Endothelial cell of umbilical vein (primary cell): ENCODE measurements around the gene R3HCC1L. TPM values are rescaled to one million over a fixed set of nuclear protein-coding genes. Genes with fewer than 3 reads are reported as not detected.

Experiments used
- BruUV-seq: library from RNA; stranded (reverse); fragments of 400-500 nt; replicated peaks from 2 replicates; lab custom pipeline; 2021; lab: Mats Ljungman, UMichigan
- CTCF ChIA-PET: fragments of 300-600, 350-600 bp; sonication (Branson Sonifier 250); formaldehyde crosslinking; loops from one replicate; lab custom pipeline; 2021; ENCODE audit warnings: antibody characterized with exemption, inconsistent platforms; lab: Charles Lee
- POLR2A ChIA-PET: fragments of 300-600, 350-600 bp; sonication (Branson Sonifier 250); formaldehyde crosslinking; loops from one replicate; lab custom pipeline; 2021; ENCODE audit warnings: antibody characterized with exemption, inconsistent platforms; lab: Charles Lee
- DNase-seq: peaks from one replicate; pipeline ENCODE4 v3.0.0-alpha.2; 2011; ENCODE audit warnings: low read depth, low spot score
- FAIRE-seq: peaks from 2 replicates; lab custom pipeline; 2011; peaks lifted over from hg19 to GRCh38; lab: Jason Lieb, UNC
- H2AFZ ChIP-seq: 2 replicates; pipeline ENCODE4 v1.6.0; 2012; ENCODE audit warnings: low read depth, low read length, control low read depth, inconsistent platforms
- H3K27ac ChIP-seq: 2 replicates; pipeline ENCODE4 v1.5.1; 2011; ENCODE audit warnings: low read depth, mild to moderate bottlenecking, control low read depth, low read length, moderate library complexity; ENCODE audit not compliant: insufficient read depth
- H3K27me3 ChIP-seq, 2 experiments: 2 replicates each; pipeline versions ENCODE4 v1.6.0 to v1.6.1; 2011; ENCODE audit warnings: low read length in 2 of 2, mixed read lengths in 1 of 2; ENCODE audit not compliant: control insufficient read depth in 2 of 2, insufficient read depth in 2 of 2
- H3K36me3 ChIP-seq, 2 experiments: 2 replicates in 1 of 2; 3 replicates in 1 of 2; pipeline ENCODE4 v1.5.1; 2011; ENCODE audit warnings: low read length in 2 of 2, mild to moderate bottlenecking in 1 of 2, moderate library complexity in 1 of 2; ENCODE audit not compliant: control insufficient read depth in 2 of 2, insufficient read depth in 2 of 2; ENCODE audit errors: extremely low read depth in 1 of 2
- H3K4me1 ChIP-seq: 3 replicates; pipeline ENCODE4 v1.5.1; 2011; ENCODE audit warnings: mild to moderate bottlenecking, low read length; ENCODE audit not compliant: control insufficient read depth, insufficient read depth; ENCODE audit errors: extremely low read depth
- H3K4me2 ChIP-seq: 2 replicates; pipeline ENCODE4 v1.6.1; 2011; ENCODE audit warnings: low read length, control low read depth, mixed read lengths; ENCODE audit not compliant: insufficient read depth
- H3K4me3 ChIP-seq, 3 experiments: fragments of 200-600 bp in 1 of 3; sonication (generic), shearing (Covaris generic) in 1 of 3; replicated peaks in 1 of 3; 2 replicates each; pipeline ENCODE4 v1.5.1; 2011 to 2016; ENCODE audit warnings: control low read depth in 3 of 3, low read length in 3 of 3, mild to moderate bottlenecking in 2 of 3, inconsistent platforms in 1 of 3, low read depth in 1 of 3, moderate library complexity in 1 of 3; ENCODE audit not compliant: insufficient read depth in 1 of 3
- H3K79me2 ChIP-seq: 2 replicates; pipeline ENCODE4 v1.6.0; 2012; ENCODE audit warnings: low read length, inconsistent platforms; ENCODE audit not compliant: control insufficient read depth, insufficient read depth
- H3K9ac ChIP-seq: replicated peaks from 2 replicates; pipeline ENCODE3; 2011; ENCODE audit warnings: low read length, control low read depth; ENCODE audit not compliant: insufficient read depth; ENCODE audit errors: extremely low read depth
- H3K9me1 ChIP-seq: replicated peaks from 3 replicates; pipeline ENCODE4 v1.6.0; 2011; ENCODE audit warnings: mild to moderate bottlenecking, low read length; ENCODE audit not compliant: control insufficient read depth, insufficient read depth; ENCODE audit errors: extremely low read depth
- H3K9me3 ChIP-seq: replicated peaks from 2 replicates; pipeline ENCODE4 v1.5.1; 2012; ENCODE audit warnings: low read length, inconsistent platforms; ENCODE audit not compliant: control insufficient read depth, insufficient read depth
- H4K20me1 ChIP-seq: replicated peaks from 2 replicates; pipeline ENCODE3; 2011; ENCODE audit warnings: mild to moderate bottlenecking, low read length; ENCODE audit not compliant: control insufficient read depth, insufficient read depth; ENCODE audit errors: extremely low read depth
- EZH2 ChIP-seq: IDR thresholded peaks from 2 replicates; pipeline ENCODE4 v1.6.1; 2012; ENCODE audit warnings: borderline replicate concordance, low read depth, mild to moderate bottlenecking, moderate library complexity, low read length, inconsistent platforms; ENCODE audit not compliant: severe bottlenecking
- FOS ChIP-seq: IDR thresholded peaks from 2 replicates; pipeline ENCODE4 v1.6.1; 2011; ENCODE audit warnings: mild to moderate bottlenecking, low read length, moderate library complexity, borderline replicate concordance; ENCODE audit not compliant: insufficient read depth
- GATA2 ChIP-seq: IDR thresholded peaks from 2 replicates; pipeline ENCODE4 v1.7.0; 2011; ENCODE audit warnings: low read depth, mild to moderate bottlenecking, moderate library complexity, mixed read lengths, low read length; ENCODE audit not compliant: insufficient read length, insufficient read depth
- JUN ChIP-seq: IDR thresholded peaks from 2 replicates; pipeline ENCODE4 v1.6.1; 2011; ENCODE audit warnings: borderline replicate concordance, low read depth; ENCODE audit not compliant: insufficient read length, insufficient read depth
- MYC ChIP-seq: IDR thresholded peaks from one replicate; pipeline ENCODE4 v1.6.1; 2011; ENCODE audit warnings: mild to moderate bottlenecking, low read depth, low read length
- POLR2A ChIP-seq: IDR thresholded peaks from 2 replicates; pipeline ENCODE4 v1.6.1; 2012; ENCODE audit warnings: low read depth, mild to moderate bottlenecking, control low read depth, low read length
- POLR2AphosphoS5 ChIP-seq: IDR thresholded peaks from 2 replicates; pipeline ENCODE4 v1.6.1; 2012; ENCODE audit warnings: low read depth, mild to moderate bottlenecking, control low read depth, low read length, moderate library complexity; ENCODE audit not compliant: insufficient read depth
- dilution Hi-C: fragments of 300-500 bp; cut with MboI; formaldehyde crosslinking; loops from one replicate; pipeline ENCODE4 v1.15.0; 2019; ENCODE audit warnings: low sequenced_read_pairs; ENCODE audit not compliant: extremely low pct_ligation_motif_present
- intact Hi-C: fragments of 100-400 bp; cut with micrococcal nuclease; formaldehyde crosslinking; loops from one replicate; pipeline ENCODE4 v1.10.0; 2022
- polyA plus RNA-seq, 4 experiments: library from polyadenylated mRNA; depleted of rRNA in 3 of 4; stranded (reverse) in 3 of 4; unstranded in 1 of 4; fragments of >200 nt; gene quantifications; 2 replicates each; pipeline versions ENCODE4 v1.2.1 to v1.2.3, GENCODE V29; 2011 to 2012; ENCODE audit warnings: missing spikeins in 1 of 4
- total RNA-seq: library from RNA; stranded (reverse); gene quantifications from 2 replicates; pipeline ENCODE4 v1.2.3, GENCODE V29; 2021
- TF ChIP-seq, protein P1 (sequence below), 2 donors: IDR thresholded peaks; 1 replicate in 1 of 2; 2 replicates in 1 of 2; pipeline ENCODE4 v1.5.1; 2011; ENCODE audit warnings: low read length in 2 of 2, mild to moderate bottlenecking in 2 of 2, moderate library complexity in 2 of 2, control low read depth in 1 of 2, inconsistent platforms in 1 of 2, low read depth in 1 of 2; ENCODE audit not compliant: insufficient read depth in 1 of 2; ENCODE audit errors: extremely low read depth in 1 of 2
- TF ChIP-seq, protein P2 (sequence below): IDR thresholded peaks from 2 replicates; pipeline ENCODE4 v1.6.1; 2011; ENCODE audit not compliant: insufficient read depth, insufficient read length

R3HCC1L gene
- total and polyA plus RNA-seq, 2 donors (not counting 3 experiments of a cell fraction or from before 2014, with no cell fraction given), result 6.3 to 12.4 TPM

DNA sequence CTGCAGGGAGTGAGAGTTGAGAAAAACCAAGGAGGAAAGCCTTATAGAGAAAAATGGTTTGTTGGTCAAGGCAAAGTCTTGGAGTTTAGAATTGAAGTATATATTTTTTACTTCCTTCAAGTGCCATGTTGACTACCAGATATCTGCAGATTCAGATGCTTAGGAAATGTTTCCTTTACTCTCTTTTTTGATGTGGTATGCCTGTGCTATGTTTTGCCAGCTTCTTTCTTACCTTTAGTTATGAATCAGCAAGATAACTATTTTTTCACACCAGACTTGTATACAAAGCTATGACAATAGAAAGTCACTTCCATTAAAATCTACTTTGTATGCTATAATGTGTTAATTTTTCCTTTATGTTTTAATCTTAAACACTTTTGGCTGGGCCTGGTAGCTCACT, 3.6 kb downstream of the R3HCC1L start:
- ChIA-PET CTCF (interaction anchor here (1.4 to 2.5 kb wide), 2 partner anchors 32 to 329 kb away, joined by 3 to 10 read pairs; no protein-coding TSS in a partner anchor), POLR2A (no interaction called here)
- H2AFZ ChIP-seq, result no peak overlapping the region
- no peak overlapping the region for H3K4me3 ChIP-seq
- no peaks in the 10 kb centered on the region for H3K36me3 ChIP-seq
- peaks cover 66% of the 10 kb centered on the region for H3K79me2 ChIP-seq
- DNase-seq (no peak), FAIRE-seq (no peak)
- H3K9me3 ChIP-seq, result no peaks in the 10 kb centered on the region
- TF ChIP-seq, protein P1, sequence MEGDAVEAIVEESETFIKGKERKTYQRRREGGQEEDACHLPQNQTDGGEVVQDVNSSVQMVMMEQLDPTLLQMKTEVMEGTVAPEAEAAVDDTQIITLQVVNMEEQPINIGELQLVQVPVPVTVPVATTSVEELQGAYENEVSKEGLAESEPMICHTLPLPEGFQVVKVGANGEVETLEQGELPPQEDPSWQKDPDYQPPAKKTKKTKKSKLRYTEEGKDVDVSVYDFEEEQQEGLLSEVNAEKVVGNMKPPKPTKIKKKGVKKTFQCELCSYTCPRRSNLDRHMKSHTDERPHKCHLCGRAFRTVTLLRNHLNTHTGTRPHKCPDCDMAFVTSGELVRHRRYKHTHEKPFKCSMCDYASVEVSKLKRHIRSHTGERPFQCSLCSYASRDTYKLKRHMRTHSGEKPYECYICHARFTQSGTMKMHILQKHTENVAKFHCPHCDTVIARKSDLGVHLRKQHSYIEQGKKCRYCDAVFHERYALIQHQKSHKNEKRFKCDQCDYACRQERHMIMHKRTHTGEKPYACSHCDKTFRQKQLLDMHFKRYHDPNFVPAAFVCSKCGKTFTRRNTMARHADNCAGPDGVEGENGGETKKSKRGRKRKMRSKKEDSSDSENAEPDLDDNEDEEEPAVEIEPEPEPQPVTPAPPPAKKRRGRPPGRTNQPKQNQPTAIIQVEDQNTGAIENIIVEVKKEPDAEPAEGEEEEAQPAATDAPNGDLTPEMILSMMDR (IDR thresholded peaks at IDR 0.05; ENCODE audit: extremely low read depth in 1 of 2, insufficient read depth in 1 of 2, low read depth in 1 of 2, low read length in 2 of 2), result no peak
- TF ChIP-seq JUN, result no peak
- TF ChIP-seq, protein P2, sequence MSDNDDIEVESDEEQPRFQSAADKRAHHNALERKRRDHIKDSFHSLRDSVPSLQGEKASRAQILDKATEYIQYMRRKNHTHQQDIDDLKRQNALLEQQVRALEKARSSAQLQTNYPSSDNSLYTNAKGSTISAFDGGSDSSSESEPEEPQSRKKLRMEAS, result no peak
- TF ChIP-seq POLR2AphosphoS5, result no peak
- no peak for TF ChIP-seq GATA2
- no peak for TF ChIP-seq FOS
- no peak for TF ChIP-seq EZH2
- TF ChIP-seq MYC, result no peak
- TF ChIP-seq POLR2A, result no peak
- H3K27ac ChIP-seq, result no peak overlapping the region
- H3K4me1 ChIP-seq, result peaks cover 6% of the 10 kb centered on the region
- dilution Hi-C loops (no loop called here), intact Hi-C loops (no loop called here)
- H4K20me1 ChIP-seq, result peaks cover 17% of the 10 kb centered on the region
- H3K4me2 ChIP-seq, result no peak overlapping the region
- no TSS peak for BruUV-seq
- H3K9me1 ChIP-seq, result no peaks in the 10 kb centered on the region
- no peaks in the 10 kb centered on the region for H3K27me3 ChIP-seq
- H3K9ac ChIP-seq, result no peak overlapping the region
